Mammary epithelial cell (primary cell): ENCODE data around the gene CST6.

Experiments used
- CTCF ChIP-seq, 2 donors: IDR thresholded peaks in 1 of 2; conservative IDR thresholded peaks in 1 of 2; 2 replicates each; pipeline ENCODE4 v1.5.1; 2011 to 2012; ENCODE audit warnings: inconsistent platforms in 2 of 2, low read length in 2 of 2, mild to moderate bottlenecking in 2 of 2, control low read depth in 1 of 2, low read depth in 1 of 2; ENCODE audit not compliant: insufficient read depth in 1 of 2; ENCODE audit errors: extremely low read depth in 1 of 2
- EZH2 ChIP-seq: IDR thresholded peaks from 2 replicates; pipeline ENCODE4 v1.6.1; 2012; ENCODE audit warnings: low read length, inconsistent platforms, borderline replicate concordance

- TF ChIP-seq CTCF (conservative IDR thresholded peaks at IDR 0.05 in 1 of 2, IDR thresholded peaks at IDR 0.05 in 1 of 2; ENCODE audit: extremely low read depth in 1 of 2, insufficient read depth in 1 of 2, low read depth in 1 of 2, low read length in 2 of 2) (no peak), EZH2 (no peak)
Measured at GRCh38 chr11:66012371-66012945, 650 bp downstream of the CST6 start.
